SK-N-SH (cell line): ENCODE data around the gene BFSP2. TPM values are rescaled to one million over a fixed set of nuclear protein-coding genes. Genes with fewer than 3 reads are reported as not detected.

Experiments used
- CTCF ChIA-PET: fragments of 300-600, 350-600 bp; formaldehyde crosslinking; extraction: SDS; loops from one replicate; lab custom pipeline; 2021; lab: Yijun Ruan, JAX
- POLR2A ChIA-PET: fragments of 350-600 bp; sonication (Branson Sonifier 250); formaldehyde crosslinking; extraction: SDS; loops from one replicate; lab custom pipeline; 2020; ENCODE audit warnings: antibody characterized with exemption, inconsistent platforms; lab: Yijun Ruan, JAX
- DNase-seq: peaks from one replicate; pipeline ENCODE4 v3.0.0; 2012
- H2AFZ ChIP-seq: fragments of 200-600 bp; sonication (generic); 2 replicates; pipeline ENCODE4 v1.8.1; 2016; ENCODE audit warnings: antibody characterized with exemption, mild to moderate bottlenecking, low read depth
- H3F3A ChIP-seq: fragments of 200-600 bp; sonication (generic); replicated peaks from 2 replicates; pipeline ENCODE3; 2016; ENCODE audit warnings: antibody characterized with exemption, mild to moderate bottlenecking; ENCODE audit not compliant: insufficient read depth
- H3K27ac ChIP-seq, 2 experiments: fragments of 200-500 bp in 1 of 2; fragments of 200-600 bp in 1 of 2; sonication (Bioruptor generic) in 1 of 2; sonication (generic), shearing (Covaris generic) in 1 of 2; 2 replicates each; pipeline versions ENCODE4 v1.5.1 to v1.6.1; 2014 to 2016; ENCODE audit warnings: low read depth in 2 of 2, inconsistent platforms in 1 of 2, low read length in 1 of 2, mild to moderate bottlenecking in 1 of 2, mixed read lengths in 1 of 2
- H3K27me3 ChIP-seq: fragments of 200-600 bp; sonication (generic), shearing (Covaris generic); 2 replicates; pipeline ENCODE4 v1.6.1; 2016; ENCODE audit warnings: mixed run types; ENCODE audit not compliant: insufficient read depth
- H3K36me3 ChIP-seq, 2 experiments: fragments of 200-500 bp in 1 of 2; fragments of 200-600 bp in 1 of 2; sonication (Bioruptor generic) in 1 of 2; sonication (generic) in 1 of 2; replicated peaks in 1 of 2; 2 replicates each; pipeline versions ENCODE3 to v1.5.1; 2014 to 2016; ENCODE audit warnings: low read length in 1 of 2, mild to moderate bottlenecking in 1 of 2; ENCODE audit not compliant: insufficient read depth in 2 of 2, control insufficient read depth in 1 of 2
- H3K4me1 ChIP-seq, 2 experiments: fragments of 200-500 bp in 1 of 2; fragments of 200-600 bp in 1 of 2; sonication (Bioruptor generic) in 1 of 2; sonication (generic), shearing (Covaris generic) in 1 of 2; 2 replicates each; pipeline versions ENCODE4 v1.5.1 to v1.6.1; 2014 to 2016; ENCODE audit warnings: low read depth in 1 of 2, low read length in 1 of 2, mixed run types in 1 of 2; ENCODE audit not compliant: insufficient read depth in 2 of 2, control insufficient read depth in 1 of 2
- H3K4me2 ChIP-seq: fragments of 200-600 bp; sonication (generic), shearing (Covaris generic); 2 replicates; pipeline ENCODE4 v1.6.1; 2017; ENCODE audit warnings: mixed run types
- H3K4me3 ChIP-seq, 2 experiments: fragments of 200-500 bp in 1 of 2; fragments of 200-600 bp in 1 of 2; sonication (Bioruptor generic) in 1 of 2; sonication (generic), shearing (Covaris generic) in 1 of 2; 2 replicates each; pipeline versions ENCODE4 v1.5.1 to v1.8.1; 2014 to 2016; ENCODE audit warnings: low read depth in 2 of 2, inconsistent platforms in 1 of 2, low read length in 1 of 2, mild to moderate bottlenecking in 1 of 2, mixed read lengths in 1 of 2, moderate library complexity in 1 of 2
- H3K79me2 ChIP-seq: fragments of 200-600 bp; sonication (generic); 2 replicates; pipeline ENCODE4 v1.8.1; 2017; ENCODE audit warnings: mild to moderate bottlenecking; ENCODE audit not compliant: insufficient read depth
- H3K9ac ChIP-seq: fragments of 200-600 bp; sonication (generic); 2 replicates; pipeline ENCODE4 v1.6.1; 2017; ENCODE audit warnings: mixed run types
- H3K9me2 ChIP-seq: fragments of 200-600 bp; sonication (generic); 2 replicates; pipeline ENCODE4 v1.6.1; 2017; ENCODE audit warnings: mixed run types
- H3K9me3 ChIP-seq: fragments of 200-600 bp; sonication (generic); 2 replicates; pipeline ENCODE4 v1.6.1; 2017; ENCODE audit warnings: mixed run types, mild to moderate bottlenecking, moderate library complexity
- H4K20me1 ChIP-seq: fragments of 200-600 bp; sonication (generic); 2 replicates; pipeline ENCODE4 v1.6.1; 2017; ENCODE audit warnings: mild to moderate bottlenecking, mixed run types; ENCODE audit not compliant: insufficient read depth
- ELF1 ChIP-seq: IDR thresholded peaks from 2 replicates; pipeline ENCODE4 v1.4.0; 2012
- FOSL2 ChIP-seq: IDR thresholded peaks from 2 replicates; pipeline ENCODE4 v1.4.0; 2012; ENCODE audit warnings: low read depth, mild to moderate bottlenecking, moderate library complexity, borderline replicate concordance
- FOXM1 ChIP-seq: IDR thresholded peaks from 2 replicates; pipeline ENCODE4 v1.4.0; 2012; ENCODE audit warnings: low read depth, mild to moderate bottlenecking
- GABPA ChIP-seq: IDR thresholded peaks from 2 replicates; pipeline ENCODE4 v1.4.0; 2012; ENCODE audit warnings: low read depth, mild to moderate bottlenecking
- GATA2 ChIP-seq: sonication (generic); formaldehyde crosslinking; IDR thresholded peaks from 2 replicates; pipeline ENCODE4 v1.5.0; 2020; ENCODE audit warnings: mild to moderate bottlenecking, missing genetic modification reagents
- JUND ChIP-seq: IDR thresholded peaks from 2 replicates; pipeline ENCODE4 v1.4.0; 2012
- MXI1 ChIP-seq: IDR thresholded peaks from 2 replicates; pipeline ENCODE4 v1.6.1; 2012; ENCODE audit warnings: mild to moderate bottlenecking, low read depth, low read length, improper control_type of control experiment
- NFIC ChIP-seq: IDR thresholded peaks from 2 replicates; pipeline ENCODE4 v1.4.0; 2012; ENCODE audit warnings: borderline replicate concordance
- NRF1 ChIP-seq: IDR thresholded peaks from 2 replicates; pipeline ENCODE4 v1.6.1; 2012; ENCODE audit warnings: low read depth, mild to moderate bottlenecking, low read length
- POLR2AphosphoS5 ChIP-seq: IDR thresholded peaks from 2 replicates; pipeline ENCODE4 v1.6.1; 2012; ENCODE audit warnings: low read depth, low read length
- RAD21 ChIP-seq: IDR thresholded peaks from 2 replicates; pipeline ENCODE4 v1.6.1; 2012; ENCODE audit warnings: mild to moderate bottlenecking, low read length
- RCOR1 ChIP-seq: fragments of 150-350 bp; IDR thresholded peaks from 2 replicates; pipeline ENCODE4 v1.6.1; 2017; ENCODE audit warnings: antibody characterized with exemption, low read length
- RFX5 ChIP-seq: IDR thresholded peaks from 2 replicates; pipeline ENCODE4 v1.6.1; 2012; ENCODE audit warnings: mild to moderate bottlenecking, improper control_type of control experiment, low read length
- RXRA ChIP-seq: IDR thresholded peaks from 2 replicates; pipeline ENCODE4 v1.4.0; 2012; ENCODE audit warnings: low read depth, mild to moderate bottlenecking, borderline replicate concordance
- SIN3A ChIP-seq: IDR thresholded peaks from 2 replicates; pipeline ENCODE4 v1.6.1; 2012; ENCODE audit warnings: low read depth, mild to moderate bottlenecking, low read length, moderate library complexity, borderline replicate concordance
- SMC3 ChIP-seq: IDR thresholded peaks from 2 replicates; pipeline ENCODE4 v1.6.1; 2012; ENCODE audit warnings: low read depth, low read length, improper control_type of control experiment
- TAF1 ChIP-seq: IDR thresholded peaks from 2 replicates; pipeline ENCODE4 v1.6.1; 2012; ENCODE audit warnings: low read depth, mild to moderate bottlenecking, low read length, moderate library complexity, borderline replicate concordance
- TCF12 ChIP-seq: IDR thresholded peaks from 2 replicates; pipeline ENCODE4 v1.4.0; 2012
- TEAD4 ChIP-seq: IDR thresholded peaks from 2 replicates; pipeline ENCODE4 v1.4.0; 2012; ENCODE audit warnings: mild to moderate bottlenecking, borderline replicate concordance; ENCODE audit not compliant: insufficient read depth
- YY1 ChIP-seq: IDR thresholded peaks from 2 replicates; pipeline ENCODE4 v1.4.0; 2012; ENCODE audit warnings: low read depth, mild to moderate bottlenecking
- WGBS: methylation state at CpG from one replicate; pipeline ENCODE4 v1.1.6; 2017; ENCODE audit warnings: low lambda C conversion rate; 5-methylcytosine and 5-hydroxymethylcytosine counted together
- polyA plus RNA-seq, 3 experiments: library from polyadenylated mRNA; depleted of rRNA; stranded (reverse); fragments of >200 nt; gene quantifications; 2 replicates each; pipeline ENCODE4 v1.2.3, GENCODE V29; 2012
- TF ChIP-seq, protein P1 (sequence below): IDR thresholded peaks from 2 replicates; pipeline ENCODE4; 2012
- TF ChIP-seq, protein P2 (sequence below): fragments of 150-350 bp; IDR thresholded peaks from 2 replicates; pipeline ENCODE4 v1.6.1; 2016; ENCODE audit warnings: mild to moderate bottlenecking, low read depth, low read length
- TF ChIP-seq, protein P3 (sequence below): IDR thresholded peaks from 2 replicates; pipeline ENCODE4 v1.4.0; 2012; ENCODE audit warnings: low read depth
- TF ChIP-seq, protein P4 (sequence below): fragments of 150-350 bp; IDR thresholded peaks from 2 replicates; pipeline ENCODE4 v1.6.1; 2017; ENCODE audit warnings: antibody characterized with exemption, low read length, low read depth, borderline replicate concordance

Gene BFSP2
- polyA plus RNA-seq, 1 of the 3 experiments (the other 2 are of a cell fraction) = not detected

DNA sequence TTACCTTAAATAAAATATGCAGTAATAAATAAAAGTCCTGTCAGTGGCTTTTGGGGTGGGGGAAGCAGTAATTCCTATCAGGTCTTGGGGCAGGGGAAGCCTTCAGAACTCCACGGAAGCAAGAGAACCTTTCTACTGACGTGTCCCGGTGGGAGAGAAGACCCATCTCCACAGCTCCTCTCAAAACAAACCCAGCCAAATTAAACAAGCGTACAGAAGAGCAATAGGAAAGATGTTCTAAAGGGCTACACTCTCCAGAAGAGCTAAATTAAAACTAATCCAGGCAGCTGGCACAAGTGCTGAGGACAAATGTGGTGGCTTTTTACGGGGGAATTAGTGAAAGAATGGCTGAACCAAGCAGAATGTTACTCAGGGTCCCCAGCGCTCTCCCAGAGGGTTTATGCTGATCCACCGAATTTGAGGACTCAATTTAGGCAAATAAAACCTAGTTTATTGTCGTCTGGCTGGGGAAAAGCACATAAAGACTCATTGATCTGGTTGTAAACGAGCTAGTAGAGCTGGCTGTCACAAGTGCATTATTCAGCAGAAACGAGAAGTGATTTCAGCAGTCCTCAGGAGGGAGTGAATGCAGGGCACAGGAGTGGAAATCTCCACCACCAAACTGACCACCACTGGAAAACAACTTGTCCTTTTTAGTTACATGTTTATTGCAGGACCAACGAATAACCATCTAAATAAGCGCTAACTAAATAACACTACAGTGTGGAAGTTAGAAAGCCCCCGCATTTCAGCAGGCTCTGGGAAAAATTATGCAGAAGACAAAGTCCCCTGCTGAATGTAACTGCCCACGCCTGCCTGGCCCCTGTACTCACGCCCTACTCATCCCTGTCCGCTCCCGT is 13.5 kb downstream of the BFSP2 start:
- Histone ChIP-seq H3K79me2 (no peaks in the 10 kb centered on the region), H3K4me2 (no peak overlapping the region), H3K9me3 (no peaks in the 10 kb centered on the region), H4K20me1 (no peaks in the 10 kb centered on the region), H3K27ac (no peak overlapping the region)
- POLR2A ChIA-PET = no interaction called here
- TF ChIP-seq, protein P1, sequence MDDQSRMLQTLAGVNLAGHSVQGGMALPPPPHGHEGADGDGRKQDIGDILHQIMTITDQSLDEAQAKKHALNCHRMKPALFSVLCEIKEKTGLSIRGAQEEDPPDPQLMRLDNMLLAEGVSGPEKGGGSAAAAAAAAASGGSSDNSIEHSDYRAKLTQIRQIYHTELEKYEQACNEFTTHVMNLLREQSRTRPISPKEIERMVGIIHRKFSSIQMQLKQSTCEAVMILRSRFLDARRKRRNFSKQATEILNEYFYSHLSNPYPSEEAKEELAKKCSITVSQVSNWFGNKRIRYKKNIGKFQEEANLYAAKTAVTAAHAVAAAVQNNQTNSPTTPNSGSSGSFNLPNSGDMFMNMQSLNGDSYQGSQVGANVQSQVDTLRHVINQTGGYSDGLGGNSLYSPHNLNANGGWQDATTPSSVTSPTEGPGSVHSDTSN = no peak
- TF ChIP-seq RCOR1 = no peak
- no peak for TF ChIP-seq JUND
- TF ChIP-seq MXI1 = no peak
- TF ChIP-seq GATA2 (CRISPR knock-in tag) = no peak
- no peak for TF ChIP-seq FOSL2
- no peak for TF ChIP-seq SIN3A
- TF ChIP-seq, protein P2, sequence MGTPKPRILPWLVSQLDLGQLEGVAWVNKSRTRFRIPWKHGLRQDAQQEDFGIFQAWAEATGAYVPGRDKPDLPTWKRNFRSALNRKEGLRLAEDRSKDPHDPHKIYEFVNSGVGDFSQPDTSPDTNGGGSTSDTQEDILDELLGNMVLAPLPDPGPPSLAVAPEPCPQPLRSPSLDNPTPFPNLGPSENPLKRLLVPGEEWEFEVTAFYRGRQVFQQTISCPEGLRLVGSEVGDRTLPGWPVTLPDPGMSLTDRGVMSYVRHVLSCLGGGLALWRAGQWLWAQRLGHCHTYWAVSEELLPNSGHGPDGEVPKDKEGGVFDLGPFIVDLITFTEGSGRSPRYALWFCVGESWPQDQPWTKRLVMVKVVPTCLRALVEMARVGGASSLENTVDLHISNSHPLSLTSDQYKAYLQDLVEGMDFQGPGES = no peak
- TF ChIP-seq YY1 = no peak
- no peak for TF ChIP-seq ELF1
- no peak for TF ChIP-seq TAF1
- TF ChIP-seq TEAD4 = no peak
- TF ChIP-seq RFX5 = no peak
- TF ChIP-seq NFIC = no peak
- no peak for TF ChIP-seq TCF12
- TF ChIP-seq, all 33 proteins: peak for 0
- Histone ChIP-seq H3K27me3 (no peaks in the 10 kb centered on the region), H3K9me2 (no peaks in the 10 kb centered on the region), H3K4me1 (peaks cover 0 to 4% of the 10 kb centered on the region in 2 experiments; a peak in 2 of 4 replicates), H3F3A (peaks cover 10% of the 10 kb centered on the region), H2AFZ (no peak overlapping the region), H3K4me3 (no peak overlapping the region; a peak in 1 of 4 replicates), H3K9ac (no peak overlapping the region), H3K36me3 (no peaks in the 10 kb centered on the region)
- 67% methylated on average over 17 of the region's 17 CpGs for WGBS
- CTCF ChIA-PET = interaction anchor here (1.0 to 2.0 kb wide), 3 partner anchors 9 to 682 kb away, joined by 4 to 8 read pairs (median 5); no protein-coding TSS in a partner anchor
- no peak for DNase-seq

DNA sequence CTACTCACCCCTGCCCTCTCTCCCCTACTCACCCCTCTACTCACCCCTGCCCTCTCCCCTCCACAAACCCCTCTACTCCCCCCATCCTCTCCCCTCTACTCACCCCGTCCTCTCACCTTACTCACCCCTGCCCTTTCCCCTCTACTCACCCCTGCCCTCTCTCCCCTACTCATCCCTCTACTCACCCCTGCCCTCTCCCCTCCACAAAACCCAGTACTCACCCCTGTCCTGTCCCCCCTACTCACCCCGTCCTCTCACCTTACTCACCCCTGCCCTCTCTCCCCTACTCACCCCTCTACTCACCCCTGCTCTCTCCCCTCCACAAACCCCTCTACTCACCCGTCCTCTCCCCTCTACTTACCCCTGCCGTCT is 14.2 kb downstream of the BFSP2 start:
- no peak overlapping the region for H3K9ac ChIP-seq
- no peaks in the 10 kb centered on the region; a peak in 1 of 4 replicates for H3K4me1 ChIP-seq
- H3K4me3 ChIP-seq = no peak overlapping the region
- no peaks in the 10 kb centered on the region for H4K20me1 ChIP-seq
- CTCF ChIA-PET = interaction anchor here (1.0 to 2.0 kb wide), 2 partner anchors 10 to 683 kb away, joined by 4 to 8 read pairs; no protein-coding TSS in a partner anchor
- no peaks in the 10 kb centered on the region for H3K27me3 ChIP-seq
- no peaks in the 10 kb centered on the region for H3K79me2 ChIP-seq
- no peak for DNase-seq
- no peaks in the 10 kb centered on the region for H3K9me3 ChIP-seq
- no peak overlapping the region for H3K27ac ChIP-seq
- peaks cover 10% of the 10 kb centered on the region for H3F3A ChIP-seq
- H3K36me3 ChIP-seq = no peaks in the 10 kb centered on the region
- 43% methylated on average over 4 of the region's 4 CpGs for WGBS
- no peak overlapping the region for H3K4me2 ChIP-seq
- no peaks in the 10 kb centered on the region for H3K9me2 ChIP-seq
- POLR2A ChIA-PET = no interaction called here
- H2AFZ ChIP-seq = no peak overlapping the region
- TF ChIP-seq RCOR1 = no peak
- TF ChIP-seq, protein P3, sequence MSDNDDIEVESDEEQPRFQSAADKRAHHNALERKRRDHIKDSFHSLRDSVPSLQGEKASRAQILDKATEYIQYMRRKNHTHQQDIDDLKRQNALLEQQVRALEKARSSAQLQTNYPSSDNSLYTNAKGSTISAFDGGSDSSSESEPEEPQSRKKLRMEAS = no peak
- TF ChIP-seq RXRA = no peak
- TF ChIP-seq TCF12 = no peak
- no peak for TF ChIP-seq NRF1
- no peak for TF ChIP-seq ELF1
- no peak for TF ChIP-seq TAF1
- TF ChIP-seq POLR2AphosphoS5 = no peak
- TF ChIP-seq, protein P4, sequence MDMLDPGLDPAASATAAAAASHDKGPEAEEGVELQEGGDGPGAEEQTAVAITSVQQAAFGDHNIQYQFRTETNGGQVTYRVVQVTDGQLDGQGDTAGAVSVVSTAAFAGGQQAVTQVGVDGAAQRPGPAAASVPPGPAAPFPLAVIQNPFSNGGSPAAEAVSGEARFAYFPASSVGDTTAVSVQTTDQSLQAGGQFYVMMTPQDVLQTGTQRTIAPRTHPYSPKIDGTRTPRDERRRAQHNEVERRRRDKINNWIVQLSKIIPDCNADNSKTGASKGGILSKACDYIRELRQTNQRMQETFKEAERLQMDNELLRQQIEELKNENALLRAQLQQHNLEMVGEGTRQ = no peak
- TF ChIP-seq GABPA = no peak
- no peak for TF ChIP-seq JUND
- TF ChIP-seq TEAD4 = no peak
- TF ChIP-seq FOXM1 = no peak
- TF ChIP-seq SMC3 = no peak
- no peak for TF ChIP-seq RAD21
